GM03348 (cell line): Measurements from ENCODE around the gene TRMT112.

Experiments used
- DNase-seq: peaks from one replicate; pipeline ENCODE4 v3.0.0; 2012; ENCODE audit warnings: low spot score

Gene TRMT112

GRCh38 chr11:64317325-64317960 is at the start of gene TRMT112:
TRMT112 (minus strand) TSS chr11:64317559; CDS start chr11:64317526, 33 bp downstream.
- peak; percentile 92 for DNase-seq

- DNase-seq = no peak
Measured at GRCh38 chr11:64366751-64367150, 49.4 kb upstream of the TRMT112 start.

- DNase-seq = no peak
Measured at GRCh38 chr11:64364911-64365310, 47.6 kb upstream of the TRMT112 start.

GRCh38 chr11:64364435-64364834 is 47.1 kb upstream of the TRMT112 start:
- no peak for DNase-seq

- no peak for DNase-seq
Measured at GRCh38 chr11:64362339-64362738, 45.0 kb upstream of the TRMT112 start.

- DNase-seq = no peak
Measured at GRCh38 chr11:64361659-64362058, 44.3 kb upstream of the TRMT112 start.

GRCh38 chr11:64360448-64360921 is 43.1 kb upstream of the TRMT112 start:
- DNase-seq = no peak

GRCh38 chr11:64359712-64360445 is 42.5 kb upstream of the TRMT112 start:
- DNase-seq = no peak

GRCh38 chr11:64358907-64359711 is 41.8 kb upstream of the TRMT112 start, which contains the start of gene RPS6KA4:
RPS6KA4 (plus strand) TSS chr11:64359162; CDS start chr11:64359236, 74 bp downstream.
- peak; percentile 98 for DNase-seq

- no peak for DNase-seq
Measured at GRCh38 chr11:64358536-64358906, 41.2 kb upstream of the TRMT112 start.

GRCh38 chr11:64357904-64358535 is 40.7 kb upstream of the TRMT112 start:
- DNase-seq = peak; percentile 42

GRCh38 chr11:64357446-64357845 is 40.1 kb upstream of the TRMT112 start:
- no peak for DNase-seq

GRCh38 chr11:64356498-64357411 is 39.4 kb upstream of the TRMT112 start:
- DNase-seq = peak; percentile 58

GRCh38 chr11:64355078-64355940 is 38.0 kb upstream of the TRMT112 start:
- DNase-seq = peak; percentile 94

GRCh38 chr11:64353715-64354506 is 36.6 kb upstream of the TRMT112 start:
- DNase-seq = no peak

- DNase-seq = no peak
Measured at GRCh38 chr11:64352995-64353714, 35.8 kb upstream of the TRMT112 start.

GRCh38 chr11:64352099-64352994 is 35.0 kb upstream of the TRMT112 start:
- DNase-seq = no peak
